ENCODE measurements around the gene TENM3.

DNA sequence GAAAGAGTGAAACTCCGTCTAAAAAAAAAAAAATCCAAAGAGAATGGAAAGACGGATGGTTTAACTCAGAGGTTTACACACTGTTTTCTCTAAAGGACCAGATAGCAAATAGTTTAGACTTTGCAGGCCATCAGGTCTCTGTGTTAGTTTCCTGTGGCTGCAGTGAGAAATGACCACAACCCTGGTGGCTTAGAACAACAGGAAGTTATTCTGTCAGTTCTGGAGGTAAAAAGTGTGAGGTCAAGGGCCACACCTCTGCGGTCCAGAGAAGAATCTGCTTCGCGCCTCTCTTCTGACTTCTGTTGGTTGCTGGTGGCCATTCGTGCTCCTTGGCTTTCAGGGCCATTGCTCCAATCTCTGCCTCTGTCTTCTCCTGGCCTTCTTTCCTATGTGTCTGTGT lies 76.9 kb downstream of the TENM3 start:
- TF ChIP-seq GATA2 (IDR thresholded peaks at IDR 0.05; ENCODE audit: low read depth, low read length): no peak
- TF ChIP-seq GATA3 (IDR thresholded peaks at IDR 0.05; ENCODE audit: low read depth, low read length): no peak

All from SH-SY5Y (cell line).